PC-3 (cell line): ENCODE results near the gene ZNF467. TPM values are rescaled to one million over a fixed set of nuclear protein-coding genes. Genes with fewer than 3 reads are reported as not detected.

Experiments
- ATAC-seq: fragments of 200-7000 bp; cut with Tn5 transposase; 2 replicates; pipeline ENCODE4 v1.9.1; 2020; ENCODE audit warnings: mild to moderate bottlenecking, moderate library complexity
- BruUV-seq: library from RNA; stranded (reverse); fragments of 400-500 nt; replicated peaks from 2 replicates; lab custom pipeline; 2021; lab: Mats Ljungman, UMichigan
- CTCF ChIA-PET: fragments of 300-600 bp; sonication (Branson Sonifier 250); formaldehyde crosslinking; loops from one replicate; lab custom pipeline; 2022; ENCODE audit warnings: antibody characterized with exemption; lab: Charles Lee
- POLR2A ChIA-PET: fragments of 300-600 bp; sonication (Branson Sonifier 250); formaldehyde crosslinking; loops from one replicate; lab custom pipeline; 2022; ENCODE audit warnings: antibody characterized with exemption; ENCODE audit not compliant: unreplicated experiment; lab: Charles Lee
- DNase-seq: peaks from one replicate; pipeline ENCODE4 v3.0.0-alpha.2; 2015
- H2AFZ ChIP-seq: fragments of 300-600 bp; sonication (generic); 2 replicates; pipeline ENCODE4 v1.6.0; 2016; ENCODE audit warnings: antibody characterized with exemption, low read length
- H3F3A ChIP-seq: fragments of 300-600 bp; sonication (generic); one replicate; pipeline ENCODE4 v1.6.0; 2017; ENCODE audit warnings: antibody characterized with exemption, low read length, control low read depth, mild to moderate bottlenecking; ENCODE audit not compliant: unreplicated experiment
- H3K27ac ChIP-seq: fragments of 300-600 bp; sonication (generic); 2 replicates; pipeline ENCODE4 v1.5.1; 2016; ENCODE audit warnings: mild to moderate bottlenecking, low read length
- H3K27me3 ChIP-seq: fragments of 300-600 bp; sonication (generic); 2 replicates; pipeline ENCODE4 v1.6.1; 2016; ENCODE audit warnings: low read length, mixed read lengths
- H3K36me3 ChIP-seq: fragments of 300-600 bp; sonication (generic); 2 replicates; pipeline ENCODE4 v1.6.1; 2016; ENCODE audit warnings: low read depth, mixed run types, low read length, mixed read lengths
- H3K4me1 ChIP-seq: fragments of 300-600 bp; sonication (generic); 2 replicates; pipeline ENCODE4 v1.5.1; 2016; ENCODE audit warnings: low read length; ENCODE audit not compliant: insufficient read depth
- H3K4me2 ChIP-seq: fragments of 300-600 bp; sonication (generic); 2 replicates; pipeline ENCODE4 v1.6.0; 2016; ENCODE audit warnings: low read length
- H3K4me3 ChIP-seq: fragments of 300-600 bp; sonication (generic); 2 replicates; pipeline ENCODE4 v1.5.1; 2016; ENCODE audit warnings: mild to moderate bottlenecking, low read length, mixed read lengths
- H3K79me2 ChIP-seq: fragments of 300-600 bp; sonication (generic); 2 replicates; pipeline ENCODE4 v1.6.1; 2017; ENCODE audit warnings: low read length, mixed read lengths
- H3K9ac ChIP-seq: fragments of 300-600 bp; sonication (generic); 2 replicates; pipeline ENCODE4 v1.6.0; 2016; ENCODE audit warnings: mild to moderate bottlenecking, low read length
- H3K9me2 ChIP-seq: fragments of 300-600 bp; sonication (generic); replicated peaks from 2 replicates; pipeline ENCODE4 v1.6.1; 2016; ENCODE audit warnings: mixed run types, low read length, mixed read lengths
- H3K9me3 ChIP-seq: fragments of 300-600 bp; sonication (generic); 2 replicates; pipeline ENCODE4 v1.6.1; 2016; ENCODE audit warnings: low read length, mixed read lengths
- H4K20me1 ChIP-seq: fragments of 300-600 bp; sonication (generic); 2 replicates; pipeline ENCODE4 v1.6.1; 2016; ENCODE audit warnings: low read length, mixed read lengths
- CTCF ChIP-seq: fragments of 300-600 bp; sonication (generic); conservative IDR thresholded peaks from 2 replicates; pipeline ENCODE4 v1.5.1; 2017; ENCODE audit warnings: antibody characterized with exemption, low read depth, mild to moderate bottlenecking, low read length
- EZH2 ChIP-seq: fragments of 300-600 bp; sonication (generic); IDR thresholded peaks from one replicate; pipeline ENCODE4 v1.6.1; 2017; ENCODE audit warnings: antibody characterized with exemption, mild to moderate bottlenecking, low read length; ENCODE audit not compliant: unreplicated experiment
- EZH2phosphoT487 ChIP-seq: fragments of 300-600 bp; sonication (generic); IDR thresholded peaks from 2 replicates; pipeline ENCODE4 v1.6.1; 2018; ENCODE audit warnings: mild to moderate bottlenecking, antibody characterized with exemption, low read length, borderline replicate concordance
- intact Hi-C: fragments of 100-400 bp; cut with micrococcal nuclease; formaldehyde crosslinking; loops from 2 replicates; pipeline ENCODE4 v1.9.0; 2023
- total RNA-seq: library from RNA; depleted of rRNA; stranded (reverse); fragments of >200 nt; gene quantifications from 2 replicates; pipeline ENCODE4 v1.2.3, GENCODE V29; 2014

ZNF467 gene
- total RNA-seq, 1 experiment from 2014 or later: 6.3 TPM

DNA sequence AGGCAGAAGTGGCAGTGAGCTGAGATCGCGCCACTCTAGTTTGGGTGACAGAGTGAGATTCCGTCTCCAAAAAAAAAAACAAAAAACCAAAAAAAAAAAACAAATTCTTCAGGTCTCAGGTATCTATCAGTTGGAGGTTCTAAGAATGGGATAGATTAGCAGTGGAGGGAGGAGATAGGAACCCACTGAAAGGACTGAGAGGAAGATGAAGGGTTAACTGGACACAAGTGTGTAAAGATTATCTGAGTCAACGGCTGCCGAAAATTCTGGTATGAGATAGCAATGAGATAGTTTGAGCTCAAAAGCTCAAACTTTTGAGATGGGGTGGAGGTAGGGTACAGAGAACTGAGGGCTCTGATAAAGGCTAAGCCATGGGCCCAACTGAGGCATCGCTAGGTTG, 12.8 kb downstream of the ZNF467 start:
- BruUV-seq: no TSS peak
- H3K79me2 ChIP-seq: no peaks in the 10 kb centered on the region
- no peak overlapping the region for H3K4me3 ChIP-seq
- no peak overlapping the region for H3K27ac ChIP-seq
- CTCF ChIA-PET: no interaction called here
- no peaks in the 10 kb centered on the region for H3K9me2 ChIP-seq
- H3K9me3 ChIP-seq: no peaks in the 10 kb centered on the region
- H3F3A ChIP-seq: no peaks in the 10 kb centered on the region
- no peaks in the 10 kb centered on the region for H3K4me1 ChIP-seq
- ATAC-seq (no peak), DNase-seq (no peak)
- H3K27me3 ChIP-seq: no peaks in the 10 kb centered on the region
- no peaks in the 10 kb centered on the region for H4K20me1 ChIP-seq
- intact Hi-C loops: no loop called here
- H3K4me2 ChIP-seq: no peak overlapping the region
- POLR2A ChIA-PET: no interaction called here
- no peak overlapping the region for H3K9ac ChIP-seq
- no peaks in the 10 kb centered on the region for H3K36me3 ChIP-seq
- H2AFZ ChIP-seq: no peak overlapping the region
- TF ChIP-seq EZH2phosphoT487: no peak
- TF ChIP-seq CTCF: no peak
- no peak for TF ChIP-seq EZH2

- ChIA-PET CTCF (interaction anchor here (0.6 to 0.7 kb wide), 2 partner anchors 17 to 497 kb away, joined by 3 read pairs; partner anchors contain the start of gene ZNF783), POLR2A (no interaction called here)
- Histone ChIP-seq H3K79me2 (no peaks in the 10 kb centered on the region), H3K4me1 (no peaks in the 10 kb centered on the region), H3K4me3 (no peak overlapping the region), H4K20me1 (no peaks in the 10 kb centered on the region), H3K9me3 (no peaks in the 10 kb centered on the region), H3K9me2 (no peaks in the 10 kb centered on the region), H3F3A (no peaks in the 10 kb centered on the region), H3K9ac (no peak overlapping the region), H2AFZ (no peak overlapping the region), H3K36me3 (no peaks in the 10 kb centered on the region), H3K4me2 (no peak overlapping the region), H3K27ac (no peak overlapping the region), H3K27me3 (no peaks in the 10 kb centered on the region)
- no peak for ATAC-seq
- TF ChIP-seq EZH2: no peak
- no peak for TF ChIP-seq CTCF
- no peak for TF ChIP-seq EZH2phosphoT487
- no peak for DNase-seq
- BruUV-seq: no TSS peak
- intact Hi-C loops: no loop called here
These were observed 14.1 kb downstream of the ZNF467 start for GRCh38 chr7:149759093-149759860.
